Measurements from ENCODE around the gene SNX33.
"Not testable (repeated sequence)": the region's sequence is repeated elsewhere in the genome, so short reads cannot be mapped to it uniquely, and the experiment has no call there.

The SNX33 gene

DNA sequence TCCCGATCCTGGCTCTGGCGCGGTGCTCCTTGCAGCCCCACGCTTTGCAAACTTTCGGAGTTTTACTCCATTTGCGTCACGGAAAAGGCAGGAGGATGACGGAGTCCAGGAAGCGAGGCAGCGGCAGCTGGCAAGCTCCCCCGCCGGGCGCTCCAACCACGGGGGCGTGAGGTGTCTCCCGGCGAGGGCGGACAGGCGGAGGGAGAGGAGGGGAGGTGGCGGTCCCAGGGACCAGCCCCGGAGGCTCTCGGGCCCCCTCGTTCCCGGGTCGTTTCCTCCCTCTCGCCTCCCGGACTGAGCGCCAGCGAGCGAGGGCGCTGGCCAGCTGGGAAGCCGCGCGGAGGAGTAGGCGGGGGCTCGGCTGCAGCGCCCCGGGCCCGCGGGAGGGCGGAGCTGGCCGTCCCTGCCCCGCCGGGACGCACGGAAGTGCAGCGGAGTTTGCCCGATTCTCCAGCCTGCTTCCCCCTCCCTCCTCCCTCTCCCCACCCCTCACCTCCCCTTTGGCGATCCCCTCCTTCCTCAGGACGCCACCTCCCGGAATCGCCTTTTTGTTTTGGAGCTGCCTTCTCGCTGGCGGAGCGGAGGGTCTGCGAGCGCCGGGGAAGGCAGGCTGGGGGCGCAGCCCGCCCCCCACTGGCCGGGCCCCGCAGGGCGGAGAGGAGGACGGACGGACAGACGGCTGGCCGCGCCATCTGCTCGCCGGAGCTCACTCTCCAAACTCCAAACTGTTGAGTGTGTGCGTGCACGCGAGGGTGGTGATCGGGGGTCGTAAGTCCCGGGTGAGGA lies at the start of gene SNX33:
SNX33 (plus strand) TSS at position 543 of the 786 bp plus-strand sequence. CDS start 1,191 bp downstream, outside the sequence.
- peak; percentile 38 to 46 for DNase-seq (ENCODE audit: low read depth in 2 of 2)

DNA sequence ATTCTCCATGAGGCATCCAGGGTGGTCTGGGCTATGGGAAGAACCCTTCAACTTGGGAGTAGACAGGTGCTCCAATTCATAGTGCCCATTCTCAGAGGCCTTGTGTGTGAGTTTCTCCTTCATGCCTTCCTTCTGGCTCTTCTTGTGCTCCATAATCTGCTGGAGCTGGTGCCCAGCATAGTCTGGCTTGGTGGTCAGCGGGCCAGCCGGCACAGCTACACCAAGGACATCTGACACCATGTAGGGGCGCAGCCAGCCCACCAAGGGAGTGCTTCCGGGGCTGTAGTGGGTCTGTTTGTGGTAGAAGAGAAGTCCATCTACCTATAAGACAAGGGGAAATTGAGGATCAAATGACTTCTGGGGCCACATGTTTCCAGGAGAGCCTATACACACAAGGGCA lies 49.4 kb upstream of the SNX33 start:
- no peak for DNase-seq (ENCODE audit: low read depth in 2 of 2)

- no peak for DNase-seq (ENCODE audit: low read depth in 2 of 2)
Measured at GRCh38 chr15:75599401-75599800, 48.3 kb upstream of the SNX33 start.

DNA sequence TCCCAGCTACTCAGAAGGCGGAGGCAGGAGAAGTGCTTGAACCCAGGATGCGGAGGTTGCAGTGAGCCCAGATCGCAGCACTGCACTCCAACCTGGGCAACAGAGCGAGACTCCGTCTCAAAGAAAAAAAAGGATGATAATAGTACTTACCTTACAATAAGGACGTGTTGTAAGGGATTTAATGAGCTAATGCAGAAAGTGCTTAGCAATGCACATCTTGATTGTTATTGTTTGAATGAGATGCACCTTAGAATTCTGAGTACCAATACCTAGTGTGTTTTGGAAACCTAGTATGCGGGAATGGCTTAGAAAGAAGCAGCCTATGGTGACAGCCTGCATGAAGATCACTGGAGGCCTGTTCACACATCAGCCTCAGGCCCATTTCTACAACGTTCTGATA lies 41.7 kb upstream of the SNX33 start:
- DNase-seq (ENCODE audit: low read depth in 2 of 2): no peak

DNA sequence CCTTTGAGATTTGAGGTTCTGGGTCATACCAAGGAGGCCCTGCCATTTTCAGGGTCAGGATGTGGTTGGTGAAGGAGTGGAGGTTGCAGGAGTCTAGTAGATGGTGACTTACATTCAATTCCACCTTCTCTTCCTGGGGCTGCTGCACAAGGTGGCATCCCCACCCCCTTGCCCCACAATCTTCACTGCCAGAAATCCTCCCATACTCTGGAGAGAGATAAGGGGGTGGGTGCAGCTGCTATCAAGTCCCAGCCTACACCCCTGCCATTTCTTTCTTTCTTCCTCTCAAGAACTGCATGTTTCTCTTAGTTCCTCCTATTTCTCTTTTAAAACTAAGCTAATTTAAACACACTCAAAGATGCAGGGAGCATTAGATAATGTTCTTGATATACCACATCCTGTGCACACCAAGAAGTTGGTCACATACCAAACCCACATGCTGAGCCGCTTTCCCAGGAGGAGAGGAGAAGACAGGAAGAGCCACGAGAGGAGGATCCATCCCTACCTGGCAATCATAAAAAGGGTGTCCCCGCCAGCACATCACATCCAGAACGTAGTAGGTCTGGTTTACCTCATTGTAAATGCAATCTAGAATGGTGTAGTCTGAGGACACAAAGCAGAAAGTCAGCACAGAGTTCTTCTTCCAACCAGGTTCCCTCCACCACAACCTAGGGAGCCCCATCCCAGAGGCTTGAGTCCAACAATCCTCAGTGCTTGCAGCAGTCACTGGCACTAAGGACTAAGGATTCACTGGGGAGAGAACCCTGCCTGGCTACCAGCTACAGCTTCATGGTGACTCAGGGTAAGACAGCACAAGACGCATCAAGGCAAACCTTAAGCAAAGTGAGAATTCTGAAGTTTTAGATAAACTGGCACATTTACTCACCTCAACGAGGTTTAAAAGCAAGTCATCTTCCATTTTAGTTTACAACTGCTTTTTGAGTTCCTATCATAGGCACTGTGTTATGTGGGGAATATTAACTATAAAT lies 40.7 kb upstream of the SNX33 start:
- DNase-seq (ENCODE audit: low read depth in 2 of 2): no peak

DNA sequence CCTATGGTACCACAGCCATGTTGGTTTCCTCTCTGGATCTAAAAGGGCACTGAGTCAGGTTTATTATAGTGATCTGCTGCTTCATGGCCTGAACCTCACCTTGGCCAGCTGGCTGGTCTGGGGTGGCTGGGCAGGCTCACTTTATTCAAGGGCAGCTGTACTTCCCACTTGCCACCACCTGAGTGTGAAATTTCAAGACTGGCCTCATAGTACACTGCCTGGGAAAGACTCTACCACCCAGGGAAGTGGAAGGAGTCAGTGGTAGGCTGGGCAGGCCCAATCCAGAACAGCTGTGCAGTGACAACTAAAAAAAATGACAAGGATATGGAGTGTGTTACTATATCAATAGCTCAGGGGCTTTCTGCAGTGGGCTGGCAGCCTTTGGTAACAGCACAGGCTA lies 30.9 kb upstream of the SNX33 start:
- DNase-seq (ENCODE audit: low read depth in 2 of 2): no peak

DNA sequence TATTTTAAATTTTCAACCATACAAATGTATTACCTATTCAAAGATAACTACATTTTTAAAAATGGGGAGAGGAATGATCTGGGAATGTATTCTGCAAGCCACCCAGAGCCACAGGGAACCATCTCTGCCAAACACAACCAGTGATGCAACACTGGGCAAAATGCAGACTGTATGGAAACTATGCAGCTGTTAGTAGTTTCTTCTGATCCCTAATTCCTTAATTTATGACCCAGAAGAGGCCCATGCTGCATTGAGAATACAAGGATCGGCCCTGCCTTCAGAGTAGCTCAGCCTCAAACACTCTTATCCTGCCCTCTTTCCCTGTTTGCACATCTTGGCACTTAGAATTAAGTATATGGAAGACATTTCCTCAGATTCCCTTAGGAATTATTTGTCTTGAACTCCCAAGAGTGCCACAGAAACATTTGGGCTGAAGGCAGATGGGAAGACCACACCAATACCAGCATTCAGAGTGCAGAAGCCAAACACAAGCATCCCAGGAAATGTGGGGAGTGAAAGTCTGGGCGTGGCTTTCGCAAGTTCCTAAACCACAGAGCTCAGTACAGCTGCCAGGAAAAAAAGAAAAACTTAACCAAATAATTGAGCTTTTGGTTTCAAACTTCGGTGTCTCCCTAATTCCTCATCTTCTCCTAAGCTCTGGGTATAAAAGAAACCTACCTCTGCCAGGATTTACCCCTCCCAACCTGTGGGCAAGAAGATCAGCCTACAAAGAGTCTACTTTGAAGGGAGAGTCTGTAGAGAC lies 27.5 kb upstream of the SNX33 start:
- no peak for DNase-seq (ENCODE audit: low read depth in 2 of 2)

GRCh38 chr15:75620841-75621391 lies 26.8 kb upstream of the SNX33 start:
- no peak for DNase-seq (ENCODE audit: low read depth in 2 of 2)

DNA sequence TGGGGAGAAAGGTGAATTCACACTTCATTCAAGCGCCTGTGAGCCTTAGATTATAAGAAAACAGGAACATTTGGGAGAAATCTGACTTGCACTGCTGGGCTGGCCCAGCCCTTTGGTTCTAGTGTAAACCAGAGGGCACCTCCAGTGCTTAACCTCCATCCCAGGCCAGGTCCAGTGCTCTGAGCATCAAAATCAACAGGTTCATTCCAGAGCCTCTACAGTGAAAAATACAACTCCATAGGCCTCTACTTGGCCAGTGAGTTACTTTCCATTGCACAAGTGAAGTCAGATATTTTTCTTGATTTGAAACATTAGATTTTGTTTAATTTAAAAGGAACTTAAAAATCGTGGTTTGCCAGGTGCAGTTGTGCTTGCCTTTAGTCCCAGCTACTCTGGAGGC lies 25.2 kb upstream of the SNX33 start:
- no peak for DNase-seq (ENCODE audit: low read depth in 2 of 2)

GRCh38 chr15:75625542-75626347 lies 22.0 kb upstream of the SNX33 start, which contains the start of gene SNUPN:
TSS of gene SNUPN (minus strand) at chr15:75625725. CDS start at chr15:75621051, 4,674 bp downstream.
- DNase-seq (ENCODE audit: low read depth in 2 of 2): peak; percentile 93 to 94

DNA sequence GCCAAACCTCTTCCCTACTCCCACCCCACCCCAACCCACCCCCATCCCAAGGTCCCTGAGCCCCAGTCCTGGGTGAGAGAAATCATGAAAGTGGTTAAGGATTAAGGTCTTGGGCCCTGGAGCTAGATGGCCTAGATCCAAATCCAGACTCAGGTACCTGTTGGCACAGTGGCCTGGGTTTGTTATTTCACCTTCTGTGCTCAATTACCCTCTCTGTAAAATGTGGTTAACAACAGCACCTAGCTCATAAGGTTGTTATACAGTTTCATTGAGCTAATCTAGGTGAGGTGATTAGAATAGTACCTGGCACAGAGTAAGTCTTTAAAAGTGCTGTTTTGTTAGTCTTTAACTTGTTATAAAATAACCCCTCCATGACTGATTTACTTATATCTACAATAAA lies 15.8 kb upstream of the SNX33 start:
- DNase-seq (ENCODE audit: low read depth in 2 of 2): no peak

- DNase-seq (ENCODE audit: low read depth in 2 of 2): not testable (repeated sequence)
Measured at GRCh38 chr15:75633922-75634321, 13.8 kb upstream of the SNX33 start.

GRCh38 chr15:75636026-75636425 lies 11.7 kb upstream of the SNX33 start:
- DNase-seq (ENCODE audit: low read depth in 2 of 2): no peak

GRCh38 chr15:75637245-75638009 lies 10.3 kb upstream of the SNX33 start:
- no peak for DNase-seq (ENCODE audit: low read depth in 2 of 2)

DNA sequence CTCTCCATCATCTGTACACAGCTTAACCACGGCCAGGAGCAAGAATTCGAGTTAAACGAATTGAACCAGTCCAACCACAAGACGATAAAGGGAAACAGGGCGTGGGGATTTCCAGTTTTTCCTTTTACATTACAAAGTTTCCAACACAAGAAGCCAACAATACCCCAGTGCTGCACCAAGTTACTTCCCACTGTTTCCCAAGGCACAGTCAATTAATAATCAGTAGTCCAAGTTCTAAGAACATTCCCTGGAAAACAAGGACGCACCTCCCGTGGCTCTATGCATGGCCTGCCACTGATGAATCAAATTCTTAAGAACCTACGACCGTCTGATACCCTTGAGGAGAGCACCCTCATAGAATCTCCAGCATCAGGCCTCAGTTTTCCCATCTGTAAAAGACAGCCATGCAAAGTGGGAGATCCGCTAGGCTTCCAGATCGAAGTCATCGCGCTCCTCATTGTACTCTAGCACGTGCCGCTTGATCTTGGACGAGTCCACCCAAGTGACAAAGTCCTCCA lies 8.5 kb upstream of the SNX33 start:
- DNase-seq (ENCODE audit: low read depth in 2 of 2): no peak

- peak; percentile 86 to 90 for DNase-seq (ENCODE audit: low read depth in 2 of 2)
Measured at GRCh38 chr15:75639709-75640482, 7.8 kb upstream of the SNX33 start, which contains the start of gene IMP3. TSS of gene IMP3 (minus strand) at chr15:75640224. CDS start at chr15:75640168, 56 bp downstream.

- no peak for DNase-seq (ENCODE audit: low read depth in 2 of 2)
Measured at GRCh38 chr15:75640483-75641178, 7.1 kb upstream of the SNX33 start.

- DNase-seq (ENCODE audit: low read depth in 2 of 2): no peak
Measured at GRCh38 chr15:75641179-75641503, 6.6 kb upstream of the SNX33 start.

All from stimulated activated CD4-positive, alpha-beta T cell treated with anti-CD3 and anti-CD28 coated beads, Interleukin-4, amount 100 ng/mL, for 48 hours (primary cell).